Dermis blood vessel endothelial cell (primary cell): ENCODE results near the gene RAPGEF1. TPM values are rescaled to one million over a fixed set of nuclear protein-coding genes. Genes with fewer than 3 reads are reported as not detected.
A peak's percentile ranks its signal among the peaks of the same experiment; 100 is the strongest.
"Not testable (repeated sequence)": the region's sequence is repeated elsewhere in the genome, so short reads cannot be mapped to it uniquely, and the experiment has no call there.

Experiments
- DNase-seq: peaks from one replicate; pipeline ENCODE4 v3.0.0; 2010
- total RNA-seq: library from RNA; depleted of rRNA; stranded (reverse); fragments of >200 nt; gene quantifications from 2 replicates; pipeline ENCODE4 v1.2.3, GENCODE V29; 2014

Gene RAPGEF1
- total RNA-seq, 1 donor from 2014 or later = 56.2 TPM

- no peak for DNase-seq
These were observed 11.9 kb downstream of the RAPGEF1 start for GRCh38 chr9:131727795-131728545.

- peak; percentile 77 for DNase-seq
These were observed 12.6 kb downstream of the RAPGEF1 start for GRCh38 chr9:131727184-131727759.

- no peak for DNase-seq
These were observed 15.2 kb downstream of the RAPGEF1 start for GRCh38 chr9:131724683-131725082.

- DNase-seq = no peak
These were observed 16.2 kb downstream of the RAPGEF1 start for GRCh38 chr9:131723632-131724031.

- DNase-seq = no peak
These were observed 17.6 kb downstream of the RAPGEF1 start for GRCh38 chr9:131722255-131722654.

- DNase-seq = no peak
These were observed 18.8 kb downstream of the RAPGEF1 start for GRCh38 chr9:131721076-131721475.

- no peak for DNase-seq
These were observed 19.5 kb downstream of the RAPGEF1 start for GRCh38 chr9:131720330-131720729.

- DNase-seq = no peak
These were observed 20.5 kb downstream of the RAPGEF1 start for GRCh38 chr9:131719262-131719908.

- DNase-seq = no peak
These were observed 22.0 kb downstream of the RAPGEF1 start for GRCh38 chr9:131717719-131718460.

GRCh38 chr9:131715906-131716305, 24.0 kb downstream of the RAPGEF1 start:
- DNase-seq = peak; percentile 86

GRCh38 chr9:131714821-131715220, 25.1 kb downstream of the RAPGEF1 start:
- DNase-seq = peak; percentile 52

- peak; percentile 99 for DNase-seq
These were observed 25.7 kb downstream of the RAPGEF1 start for GRCh38 chr9:131714161-131714646.

- DNase-seq = no peak
These were observed 26.9 kb downstream of the RAPGEF1 start for GRCh38 chr9:131713016-131713415.

- DNase-seq = no peak
These were observed 27.6 kb downstream of the RAPGEF1 start for GRCh38 chr9:131712151-131712716.

- peak; percentile 84 for DNase-seq
These were observed 30.0 kb downstream of the RAPGEF1 start for GRCh38 chr9:131709771-131710431.

GRCh38 chr9:131709010-131709770, 30.7 kb downstream of the RAPGEF1 start:
- DNase-seq = not testable (repeated sequence)

- DNase-seq = peak; percentile 52
These were observed 31.5 kb downstream of the RAPGEF1 start for GRCh38 chr9:131708226-131709002.

- DNase-seq = peak; percentile 86
These were observed 32.1 kb downstream of the RAPGEF1 start for GRCh38 chr9:131707733-131708157.

GRCh38 chr9:131707050-131707449, 32.8 kb downstream of the RAPGEF1 start:
- DNase-seq = no peak

GRCh38 chr9:131706608-131706970, 33.3 kb downstream of the RAPGEF1 start:
- no peak for DNase-seq
